H1 (cell line): ENCODE data around the gene MBOAT2.

Source experiments
- BACH1 ChIP-seq: IDR thresholded peaks from 2 replicates; pipeline ENCODE4 v1.6.1; 2012; ENCODE audit warnings: low read length, improper control_type of control experiment
- CBX5 ChIP-seq: fragments of 300-800, 300-1000 bp; sonication (generic); IDR thresholded peaks from 2 replicates; pipeline ENCODE4 v1.7.1; 2016; ENCODE audit warnings: antibody characterized with exemption, low read length, low read depth
- CHD1 ChIP-seq: IDR thresholded peaks from 2 replicates; pipeline ENCODE4 v1.6.1; 2012; ENCODE audit warnings: low read depth, low read length, improper control_type of control experiment
- EGR1 ChIP-seq: IDR thresholded peaks from 2 replicates; pipeline ENCODE4 v1.6.1; 2011; ENCODE audit warnings: low read depth, low read length, borderline replicate concordance
- EP300 ChIP-seq, 2 experiments: IDR thresholded peaks; 1 replicate in 1 of 2; 2 replicates in 1 of 2; pipeline ENCODE4 v1.6.1; 2011 to 2012; ENCODE audit warnings: low read depth in 2 of 2, low read length in 2 of 2, mild to moderate bottlenecking in 2 of 2, borderline replicate concordance in 1 of 2, inconsistent platforms in 1 of 2, moderate library complexity in 1 of 2
- EZH2 ChIP-seq: fragments of 200-600 bp; sonication (generic); IDR thresholded peaks from 2 replicates; pipeline ENCODE4 v1.7.1; 2012; ENCODE audit warnings: low read depth, mild to moderate bottlenecking, moderate library complexity, low read length, inconsistent platforms; ENCODE audit not compliant: severe bottlenecking
- POLR2A ChIP-seq, 2 experiments: IDR thresholded peaks; 1 replicate in 1 of 2; 2 replicates in 1 of 2; pipeline ENCODE4 v1.6.1; 2011; ENCODE audit warnings: low read depth in 2 of 2, low read length in 2 of 2, mild to moderate bottlenecking in 2 of 2; ENCODE audit errors: control extremely low read depth in 1 of 2
- POLR2AphosphoS5 ChIP-seq: IDR thresholded peaks from 2 replicates; pipeline ENCODE4 v1.6.1; 2011; ENCODE audit warnings: low read depth, low read length
- SP1 ChIP-seq: IDR thresholded peaks from 2 replicates; pipeline ENCODE4 v1.6.1; 2011; ENCODE audit warnings: low read depth, low read length
- SUZ12 ChIP-seq: fragments of 200-600 bp; sonication (generic); IDR thresholded peaks from 2 replicates; pipeline ENCODE4 v1.6.1; 2012; ENCODE audit warnings: mild to moderate bottlenecking, inconsistent platforms, low read length, moderate library complexity, mixed read lengths
- TF ChIP-seq, protein P1 (sequence below), 3 experiments: IDR thresholded peaks; 1 replicate in 2 of 3; 2 replicates in 1 of 3; pipeline versions ENCODE4 v1.5.1 to v1.6.1; 2011; ENCODE audit warnings: low read length in 3 of 3, mild to moderate bottlenecking in 3 of 3, inconsistent platforms in 2 of 3, low read depth in 1 of 3, moderate library complexity in 1 of 3; ENCODE audit not compliant: insufficient read depth in 1 of 3; ENCODE audit errors: control extremely low read depth in 1 of 3
- TF ChIP-seq, protein P2 (sequence below): IDR thresholded peaks from 2 replicates; pipeline ENCODE4 v1.6.1; 2011; ENCODE audit warnings: low read depth, mild to moderate bottlenecking, low read length; ENCODE audit not compliant: insufficient read depth

DNA sequence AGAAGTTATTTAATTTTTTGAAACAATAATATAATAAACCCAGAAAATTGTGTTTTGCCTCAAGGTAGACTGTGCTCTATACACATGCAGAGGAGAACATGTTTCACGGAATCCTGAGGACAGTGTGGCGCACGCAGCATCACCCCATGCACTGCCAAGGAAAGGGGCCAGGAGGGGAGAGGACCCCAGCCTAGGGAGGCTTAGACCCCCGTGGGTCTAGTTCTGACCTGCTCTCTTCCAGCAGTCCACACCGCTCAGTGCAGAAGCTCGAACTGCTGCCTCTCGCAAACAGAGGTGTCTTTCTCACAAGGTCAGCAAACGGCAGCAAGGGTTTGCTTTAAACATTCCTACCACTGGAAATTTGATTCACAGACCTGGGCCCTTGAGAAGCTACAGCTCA is 114.5 kb downstream of the MBOAT2 start:
- TF ChIP-seq POLR2AphosphoS5 (no peak), CBX5 (no peak), SUZ12 (no peak), SP1 (no peak), EZH2 (no peak), BACH1 (no peak), EP300 (IDR thresholded peaks at IDR 0.05; ENCODE audit: borderline replicate concordance in 1 of 2, low read depth in 2 of 2, low read length in 2 of 2) (no peak), CHD1 (no peak), POLR2A (IDR thresholded peaks at IDR 0.05; ENCODE audit: control extremely low read depth in 1 of 2, low read depth in 2 of 2, low read length in 2 of 2) (no peak), EGR1 (no peak)
- TF ChIP-seq, protein P1, sequence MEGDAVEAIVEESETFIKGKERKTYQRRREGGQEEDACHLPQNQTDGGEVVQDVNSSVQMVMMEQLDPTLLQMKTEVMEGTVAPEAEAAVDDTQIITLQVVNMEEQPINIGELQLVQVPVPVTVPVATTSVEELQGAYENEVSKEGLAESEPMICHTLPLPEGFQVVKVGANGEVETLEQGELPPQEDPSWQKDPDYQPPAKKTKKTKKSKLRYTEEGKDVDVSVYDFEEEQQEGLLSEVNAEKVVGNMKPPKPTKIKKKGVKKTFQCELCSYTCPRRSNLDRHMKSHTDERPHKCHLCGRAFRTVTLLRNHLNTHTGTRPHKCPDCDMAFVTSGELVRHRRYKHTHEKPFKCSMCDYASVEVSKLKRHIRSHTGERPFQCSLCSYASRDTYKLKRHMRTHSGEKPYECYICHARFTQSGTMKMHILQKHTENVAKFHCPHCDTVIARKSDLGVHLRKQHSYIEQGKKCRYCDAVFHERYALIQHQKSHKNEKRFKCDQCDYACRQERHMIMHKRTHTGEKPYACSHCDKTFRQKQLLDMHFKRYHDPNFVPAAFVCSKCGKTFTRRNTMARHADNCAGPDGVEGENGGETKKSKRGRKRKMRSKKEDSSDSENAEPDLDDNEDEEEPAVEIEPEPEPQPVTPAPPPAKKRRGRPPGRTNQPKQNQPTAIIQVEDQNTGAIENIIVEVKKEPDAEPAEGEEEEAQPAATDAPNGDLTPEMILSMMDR (IDR thresholded peaks at IDR 0.05; ENCODE audit: control extremely low read depth in 1 of 3, insufficient read depth in 1 of 3, low read depth in 1 of 3, low read length in 3 of 3): no peak
- TF ChIP-seq, protein P2, sequence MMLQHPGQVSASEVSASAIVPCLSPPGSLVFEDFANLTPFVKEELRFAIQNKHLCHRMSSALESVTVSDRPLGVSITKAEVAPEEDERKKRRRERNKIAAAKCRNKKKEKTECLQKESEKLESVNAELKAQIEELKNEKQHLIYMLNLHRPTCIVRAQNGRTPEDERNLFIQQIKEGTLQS: no peak
